Neural crest cell (in vitro differentiated cells): ENCODE results near the gene RSPRY1. TPM values are rescaled to one million over a fixed set of nuclear protein-coding genes. Genes with fewer than 3 reads are reported as not detected.

Source experiments
- DNase-seq: peaks from one replicate; pipeline ENCODE4 v3.0.0; 2021; ENCODE audit warnings: low read depth, mixed read lengths, low spot score
- H3K27ac Mint-ChIP-seq: one replicate; pipeline ENCODE4 v1.8.0; 2021; ENCODE audit warnings: mild to moderate bottlenecking, mixed read lengths; ENCODE audit not compliant: unreplicated experiment
- H3K27me3 Mint-ChIP-seq: 2 replicates; pipeline ENCODE4 v1.8.0; 2021; ENCODE audit warnings: low read depth, mild to moderate bottlenecking, mixed read lengths
- H3K36me3 Mint-ChIP-seq: 2 replicates; pipeline ENCODE4 v1.8.0; 2021; ENCODE audit warnings: low read depth, mild to moderate bottlenecking, mixed read lengths
- H3K4me1 Mint-ChIP-seq: 2 replicates; pipeline ENCODE4 v1.8.0; 2021; ENCODE audit warnings: mixed read lengths
- H3K4me3 Mint-ChIP-seq: one replicate; pipeline ENCODE4 v1.8.0; 2021; ENCODE audit warnings: mild to moderate bottlenecking, mixed read lengths
- H3K9me3 Mint-ChIP-seq: 2 replicates; pipeline ENCODE4 v1.8.0; 2021; ENCODE audit warnings: mixed read lengths
- CTCF ChIP-seq: fragments of 200-600 bp; sonication (generic); conservative IDR thresholded peaks from 2 replicates; pipeline ENCODE4 v1.5.0; 2021; ENCODE audit warnings: antibody characterized with exemption, mild to moderate bottlenecking
- total RNA-seq: library from RNA; stranded (reverse); gene quantifications from 2 replicates; pipeline ENCODE4 v1.2.1, GENCODE V29; 2021

The RSPRY1 gene
- total RNA-seq, 1 donor from 2014 or later, result 53.4 TPM

GRCh38 chr16:57203451-57203850 is 17.3 kb downstream of the RSPRY1 start:
- H3K27me3 Mint-ChIP-seq, result no peaks in the 10 kb centered on the region
- peaks cover 28% of the 10 kb centered on the region for H3K36me3 Mint-ChIP-seq
- H3K4me3 Mint-ChIP-seq, result no peak overlapping the region
- peaks cover 4% of the 10 kb centered on the region for H3K4me1 Mint-ChIP-seq
- H3K9me3 Mint-ChIP-seq, result peaks cover 3% of the 10 kb centered on the region
- no peak for TF ChIP-seq CTCF
- no peak for DNase-seq
- H3K27ac Mint-ChIP-seq, result no peak overlapping the region

- no peak overlapping the region for H3K4me3 Mint-ChIP-seq
- DNase-seq, result no peak
- peaks cover 4% of the 10 kb centered on the region for H3K4me1 Mint-ChIP-seq
- TF ChIP-seq CTCF, result no peak
- H3K9me3 Mint-ChIP-seq, result no peaks in the 10 kb centered on the region
- peaks cover 18% of the 10 kb centered on the region for H3K36me3 Mint-ChIP-seq
- H3K27ac Mint-ChIP-seq, result peak overlapping the region; percentile 67
- no peaks in the 10 kb centered on the region for H3K27me3 Mint-ChIP-seq
Measured at GRCh38 chr16:57204675-57205074, 18.5 kb downstream of the RSPRY1 start.

DNA sequence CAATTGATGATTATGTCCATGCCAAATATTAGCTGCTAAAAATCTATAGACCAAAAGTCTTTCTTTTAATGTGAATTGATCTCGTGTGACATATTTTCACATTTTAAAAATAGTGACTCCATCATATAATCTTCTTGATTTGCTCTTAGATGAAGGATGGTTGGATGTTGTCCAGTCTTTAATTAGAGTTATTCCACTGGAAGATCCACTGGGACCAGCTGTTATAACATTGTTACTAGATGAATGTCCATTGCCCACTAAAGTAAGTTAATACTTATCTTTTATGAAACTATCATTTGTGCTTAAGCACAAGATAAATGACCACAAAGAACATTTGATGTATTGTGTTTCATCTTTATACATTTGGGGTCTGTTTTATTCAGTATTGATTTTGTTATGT is 22.8 kb downstream of the RSPRY1 start:
- TF ChIP-seq CTCF, result no peak
- Mint-ChIP-seq H3K9me3 (no peaks in the 10 kb centered on the region), H3K27me3 (no peaks in the 10 kb centered on the region), H3K4me3 (no peak overlapping the region), H3K4me1 (no peaks in the 10 kb centered on the region), H3K27ac (no peak overlapping the region), H3K36me3 (peaks cover 25% of the 10 kb centered on the region)
- DNase-seq, result no peak

- Mint-ChIP-seq H3K27ac (no peak overlapping the region), H3K4me1 (no peaks in the 10 kb centered on the region), H3K27me3 (no peaks in the 10 kb centered on the region), H3K4me3 (no peak overlapping the region), H3K9me3 (no peaks in the 10 kb centered on the region), H3K36me3 (peaks cover 31% of the 10 kb centered on the region)
- no peak for DNase-seq
- TF ChIP-seq CTCF, result no peak
Measured at GRCh38 chr16:57209780-57210179, 23.7 kb downstream of the RSPRY1 start.

DNA sequence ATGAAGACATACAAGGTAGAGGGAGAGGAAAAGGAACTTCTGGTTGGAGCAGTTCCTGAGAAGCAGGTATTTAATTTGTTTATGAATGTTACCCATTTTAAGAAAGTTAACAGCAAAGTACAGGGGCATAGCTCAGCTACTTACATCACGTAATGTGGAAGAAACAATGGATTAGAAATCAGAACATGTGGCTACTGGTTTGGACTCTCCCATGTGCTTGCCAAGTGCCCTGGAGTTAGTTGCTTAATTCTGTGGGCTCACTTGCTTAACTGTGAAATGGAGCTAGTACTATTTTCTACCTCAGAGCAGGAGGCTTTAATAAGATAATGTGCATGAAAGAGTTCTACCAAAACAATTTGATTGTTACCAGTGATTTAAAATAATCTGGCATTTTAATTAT is 27.3 kb downstream of the RSPRY1 start:
- DNase-seq, result no peak
- TF ChIP-seq CTCF, result no peak
- Mint-ChIP-seq H3K36me3 (peaks cover 51% of the 10 kb centered on the region), H3K27me3 (no peaks in the 10 kb centered on the region), H3K9me3 (peaks cover 3% of the 10 kb centered on the region), H3K4me1 (no peaks in the 10 kb centered on the region), H3K27ac (no peak overlapping the region), H3K4me3 (no peak overlapping the region)

- Mint-ChIP-seq H3K36me3 (peaks cover 71% of the 10 kb centered on the region), H3K27ac (no peak overlapping the region), H3K27me3 (no peaks in the 10 kb centered on the region), H3K9me3 (peaks cover 7% of the 10 kb centered on the region), H3K4me1 (no peaks in the 10 kb centered on the region), H3K4me3 (no peak overlapping the region)
- no peak for DNase-seq
- no peak for TF ChIP-seq CTCF
Measured at GRCh38 chr16:57216968-57217367, 30.8 kb downstream of the RSPRY1 start.
